ENCODE measurements around the gene ZBTB18.

The ZBTB18 gene

DNA sequence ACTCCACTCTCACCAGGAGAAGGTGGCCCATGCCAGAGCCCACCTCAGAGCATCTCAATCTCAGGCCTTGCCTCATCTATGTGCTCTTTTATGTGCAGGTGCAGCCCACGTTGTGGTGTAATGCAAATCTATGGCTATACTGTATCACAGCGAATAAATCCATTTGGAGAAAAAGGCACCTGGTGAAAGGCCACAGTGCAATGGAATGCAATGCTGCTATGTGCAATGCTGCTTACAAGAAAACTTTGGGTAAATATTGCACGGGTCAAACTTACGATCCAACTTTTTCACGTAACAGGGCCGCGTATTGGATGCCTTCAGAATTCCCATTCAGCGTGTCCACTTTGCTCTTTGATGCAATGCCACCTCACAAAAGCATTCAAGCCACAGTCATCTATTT, 13.5 kb downstream of the ZBTB18 start:
- no peak for DNase-seq

DNA sequence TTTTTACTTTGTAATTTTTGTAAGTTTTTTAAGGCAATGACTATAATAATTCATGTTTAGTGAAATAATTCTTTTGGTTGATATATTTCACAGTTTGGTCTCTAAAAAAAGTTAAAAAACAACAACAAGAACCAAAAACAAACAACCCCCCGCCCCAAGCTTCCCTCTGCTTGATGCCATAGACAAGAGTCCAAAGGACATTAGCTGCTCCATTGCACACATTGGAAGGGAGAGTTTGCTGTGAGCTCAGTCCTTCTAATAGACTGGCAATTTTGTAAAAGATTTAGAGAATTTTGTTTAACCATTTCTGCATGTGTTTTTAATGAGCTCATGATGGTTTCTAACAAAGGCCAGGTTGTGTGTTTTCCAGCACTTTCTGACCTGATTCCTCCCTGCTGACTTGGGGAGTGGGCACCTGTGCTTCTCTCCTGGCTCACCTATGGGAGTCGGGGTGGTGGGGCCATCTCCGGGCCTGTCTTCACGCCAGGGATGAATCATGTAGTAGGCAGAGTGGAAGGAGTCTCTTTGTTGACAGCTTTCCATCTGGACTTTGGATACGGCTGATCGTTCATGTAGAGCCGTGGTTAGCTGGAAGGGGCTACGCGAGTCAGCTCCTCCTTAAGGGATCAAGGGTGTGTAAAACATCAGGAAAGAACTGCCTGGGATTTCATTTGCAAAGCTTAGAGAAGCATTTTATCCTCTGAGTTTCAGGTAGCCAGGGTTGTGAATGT, 14.1 kb downstream of the ZBTB18 start:
- DNase-seq: no peak

DNA sequence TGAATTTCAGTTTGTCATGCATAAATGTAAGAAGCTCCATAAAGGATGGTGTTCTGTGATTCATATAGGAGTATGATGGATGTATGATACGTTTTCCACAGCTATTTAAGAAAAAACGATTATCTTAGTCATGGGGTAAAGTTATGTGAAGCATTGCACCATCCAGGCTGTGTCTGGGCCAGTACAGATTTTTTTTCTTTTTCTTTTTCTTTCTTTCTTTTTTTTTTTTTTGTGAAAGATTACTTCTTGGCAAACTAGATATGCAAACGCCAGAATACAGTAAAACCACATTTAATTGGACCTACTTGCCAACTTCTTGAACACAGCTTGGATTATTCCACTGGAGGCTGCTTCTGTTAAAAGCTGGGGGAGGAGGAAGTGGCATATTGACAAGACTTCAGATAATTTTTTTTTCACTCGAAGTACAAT, 14.9 kb downstream of the ZBTB18 start:
- DNase-seq: no peak

DNA sequence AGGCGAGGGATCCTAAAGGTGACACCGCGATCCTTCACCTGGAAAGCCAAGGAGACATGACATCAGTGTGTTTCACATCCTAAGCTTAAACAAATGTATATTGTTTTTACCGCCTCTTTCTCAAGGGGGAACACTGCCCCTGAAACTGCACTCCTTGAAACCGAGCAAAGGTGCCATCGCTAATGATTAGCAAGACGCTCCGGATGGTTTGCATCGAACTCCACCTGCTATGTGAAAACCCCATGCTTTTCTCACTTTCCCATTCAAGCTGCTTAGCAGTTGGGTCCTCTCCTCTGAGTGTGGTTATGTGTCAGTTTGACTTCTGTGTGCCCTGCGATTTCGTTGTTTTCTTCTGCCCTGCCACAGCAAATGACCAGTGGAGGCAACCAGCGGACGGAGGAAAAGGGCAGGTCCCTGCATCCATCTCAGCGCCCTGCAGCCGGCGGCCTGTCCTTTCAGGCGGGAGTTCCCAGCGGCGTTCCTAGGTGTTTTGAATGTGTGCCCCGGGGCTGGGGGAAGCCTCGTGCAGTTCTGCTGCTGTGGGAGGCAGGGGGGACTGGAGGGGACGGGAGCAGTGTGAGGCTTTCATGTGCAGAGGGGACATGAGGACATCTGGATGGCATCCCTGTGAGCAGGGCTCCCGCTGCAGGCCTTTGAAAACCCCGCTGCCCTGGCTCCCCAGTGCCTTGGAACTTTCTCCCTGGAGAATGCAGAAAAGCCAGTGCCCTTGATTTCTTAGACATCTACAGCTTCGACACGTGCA, 16.1 kb downstream of the ZBTB18 start:
- DNase-seq: no peak

DNA sequence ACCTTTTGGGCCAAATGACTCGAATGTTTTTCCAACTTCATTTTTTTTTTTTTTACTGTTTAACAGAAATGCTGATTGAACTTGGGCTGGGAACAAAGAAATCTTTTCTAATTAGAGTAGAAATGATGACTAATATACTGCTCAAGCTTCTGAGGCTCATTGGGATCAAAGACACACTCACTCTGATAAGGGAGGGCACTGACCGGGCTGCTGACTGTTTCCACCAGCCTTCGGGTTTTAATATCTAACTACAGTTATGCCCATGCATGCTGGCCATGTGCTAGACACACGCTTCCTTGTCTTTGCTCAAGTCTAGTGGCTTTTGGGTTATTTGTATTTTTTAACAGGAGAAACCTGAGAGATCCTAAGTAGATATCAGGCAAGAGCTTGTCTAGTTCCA, 16.8 kb downstream of the ZBTB18 start:
- no peak for DNase-seq

DNA sequence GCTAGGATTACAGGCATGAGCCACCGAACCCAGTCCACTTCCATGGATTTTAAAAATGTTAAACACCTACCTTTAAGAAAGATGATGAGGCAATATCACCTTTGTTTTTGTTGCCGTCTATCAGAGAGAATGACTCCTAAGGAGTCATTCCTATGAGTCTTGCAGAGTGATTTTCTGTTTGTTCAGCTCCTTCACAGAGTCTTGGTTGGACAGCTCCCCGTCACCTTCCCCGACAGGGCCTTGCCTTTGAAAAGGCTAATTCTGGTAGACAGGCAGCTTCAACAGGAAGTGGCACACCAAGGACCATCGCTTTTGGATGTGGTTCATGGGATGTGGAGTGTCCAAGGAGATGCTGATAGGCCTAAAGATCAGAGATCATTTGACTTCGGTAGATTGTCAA, 17.5 kb downstream of the ZBTB18 start:
- DNase-seq: no peak

DNA sequence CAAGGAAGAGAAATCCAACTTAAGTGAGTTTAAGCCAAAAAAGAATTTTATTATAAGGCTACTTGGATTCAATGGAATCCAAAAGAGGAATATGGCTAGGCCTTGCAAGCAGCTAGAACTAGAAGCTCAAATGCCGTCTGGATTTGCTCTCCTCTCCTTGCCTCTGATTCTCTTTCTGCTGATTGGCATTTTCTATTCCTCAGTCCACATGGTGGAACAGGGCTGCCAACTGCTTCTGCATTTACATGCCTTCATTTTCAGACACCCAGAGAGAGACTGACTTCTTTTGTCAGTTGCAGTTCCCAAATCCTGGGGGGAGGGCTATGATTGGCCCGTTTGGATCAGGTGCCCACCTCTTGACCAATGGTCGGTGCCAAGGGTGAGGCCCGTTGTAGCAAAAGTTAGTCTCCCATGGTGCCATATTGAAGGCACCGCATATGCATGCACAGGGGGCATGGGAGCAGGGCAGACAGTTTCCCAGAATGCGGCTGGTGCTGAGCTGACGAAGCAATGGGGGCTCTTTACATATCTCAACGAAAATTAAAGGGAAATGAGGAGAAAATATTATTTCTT, 18.3 kb downstream of the ZBTB18 start:
- DNase-seq: no peak

GRCh38 chr1:244074559-244075171, 23.6 kb downstream of the ZBTB18 start:
- DNase-seq: peak; percentile 78

GRCh38 chr1:244075247-244075722, 24.2 kb downstream of the ZBTB18 start:
- no peak for DNase-seq

DNA sequence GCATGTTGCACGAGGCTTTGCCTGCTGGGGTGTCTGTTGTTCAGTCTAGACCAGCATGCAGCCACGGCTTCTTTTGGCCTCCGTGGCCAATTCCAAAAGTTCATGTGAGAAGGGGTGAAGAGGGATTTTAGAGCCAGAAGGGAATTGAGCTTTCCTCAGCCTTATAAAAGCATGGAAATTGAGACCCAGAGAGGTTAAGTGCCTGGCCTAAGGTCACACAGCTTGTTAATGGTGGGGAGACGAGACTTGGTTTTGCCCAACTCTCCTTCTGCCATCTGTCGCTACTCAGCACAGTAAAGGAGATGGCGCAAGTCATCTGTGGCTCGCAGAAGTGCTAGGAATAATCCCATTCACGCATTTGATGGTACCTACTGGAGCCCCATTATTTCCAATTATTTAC, 25.7 kb downstream of the ZBTB18 start:
- DNase-seq: no peak

DNA sequence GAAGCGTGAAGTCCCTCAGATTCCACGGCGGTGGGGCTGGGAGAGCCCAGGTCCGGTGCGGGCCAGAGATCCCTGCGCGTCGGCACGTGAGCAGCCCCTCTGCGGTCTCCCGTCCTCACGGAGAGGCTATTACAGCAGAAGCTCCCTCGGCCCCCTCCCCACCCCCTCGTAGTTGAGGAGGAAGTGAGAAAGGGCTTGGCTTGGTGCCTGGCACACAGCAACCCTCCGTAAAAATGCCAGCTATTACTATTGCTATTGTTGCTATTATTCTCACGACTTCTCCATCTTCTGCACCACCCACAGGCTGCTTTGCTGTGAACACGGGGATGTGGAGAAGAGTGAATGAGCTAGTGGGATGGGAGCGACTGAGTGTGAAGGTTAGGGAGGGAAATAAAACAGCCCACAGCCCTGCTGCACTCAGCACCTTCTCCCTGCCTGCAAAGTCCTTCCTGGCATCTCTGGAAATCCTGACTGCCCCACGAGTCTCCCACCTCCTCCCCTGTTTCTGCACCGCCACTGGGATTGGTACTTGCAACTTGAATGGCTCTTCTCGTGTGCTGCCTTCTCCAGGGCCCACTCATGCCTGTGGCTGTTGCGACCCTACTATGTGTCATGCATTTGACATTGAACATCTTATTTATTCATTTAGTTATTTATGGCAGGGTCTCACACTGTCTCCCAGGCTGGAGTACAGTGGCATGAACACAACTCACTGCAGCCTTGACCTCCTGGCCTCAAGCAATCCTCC, 26.6 kb downstream of the ZBTB18 start:
- DNase-seq: no peak

DNA sequence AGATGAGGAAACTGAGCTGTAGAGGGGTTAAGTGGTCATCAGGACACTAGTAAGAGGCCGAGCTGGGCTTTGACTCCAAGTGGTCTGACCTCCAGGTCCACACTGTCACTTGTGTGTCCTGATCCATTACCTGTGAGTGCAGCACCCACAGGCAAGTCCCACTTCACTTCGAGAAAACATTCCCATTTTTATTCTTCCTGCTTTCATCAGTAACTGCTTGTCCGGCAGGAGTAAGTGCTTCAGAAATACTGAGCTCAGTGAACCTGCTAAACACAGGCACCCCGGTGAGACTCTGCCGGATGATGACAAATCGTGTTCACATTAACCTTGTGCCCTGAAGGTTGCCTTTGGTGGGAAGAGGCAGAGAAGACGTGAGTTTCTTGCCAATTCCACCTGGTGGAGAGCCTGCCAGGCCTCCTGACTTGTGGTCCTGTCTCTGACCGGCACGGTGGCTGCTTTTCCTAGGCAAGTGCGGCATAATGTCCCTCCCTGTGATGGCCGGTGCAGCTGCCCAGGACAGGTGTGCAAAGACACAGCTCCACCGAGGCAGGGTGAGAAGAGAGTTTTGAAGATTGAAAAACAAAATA, 29.4 kb downstream of the ZBTB18 start:
- DNase-seq: no peak

GRCh38 chr1:244082969-244083368, 31.9 kb downstream of the ZBTB18 start:
- DNase-seq: no peak

GRCh38 chr1:244083383-244083943, 32.4 kb downstream of the ZBTB18 start:
- DNase-seq: no peak

GRCh38 chr1:244084763-244085162, 33.7 kb downstream of the ZBTB18 start:
- no peak for DNase-seq

DNA sequence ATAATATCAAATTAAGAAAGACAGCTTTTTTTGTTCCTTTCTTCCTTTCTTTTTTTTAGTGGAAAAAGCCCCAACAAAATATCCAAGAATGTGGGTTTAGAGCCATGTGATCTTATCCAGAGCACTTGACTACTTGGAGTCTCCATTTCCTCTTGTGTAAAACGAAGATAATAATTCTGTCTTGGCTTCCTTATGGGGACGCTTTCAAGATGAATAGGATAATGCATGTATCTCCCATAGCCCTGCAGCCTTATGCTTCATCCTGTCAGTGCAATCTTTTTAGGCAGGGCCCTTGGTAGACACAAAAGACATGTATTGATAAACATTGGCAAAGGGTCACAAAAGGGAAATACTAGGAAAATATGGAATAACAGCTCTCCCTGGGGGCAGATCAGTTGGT, 34.8 kb downstream of the ZBTB18 start:
- DNase-seq: no peak

- no peak for DNase-seq
Measured at GRCh38 chr1:244087021-244087560, 36.0 kb downstream of the ZBTB18 start.

GRCh38 chr1:244087611-244088010, 36.5 kb downstream of the ZBTB18 start:
- no peak for DNase-seq

GRCh38 chr1:244088161-244088560, 37.1 kb downstream of the ZBTB18 start:
- DNase-seq: no peak

DNA sequence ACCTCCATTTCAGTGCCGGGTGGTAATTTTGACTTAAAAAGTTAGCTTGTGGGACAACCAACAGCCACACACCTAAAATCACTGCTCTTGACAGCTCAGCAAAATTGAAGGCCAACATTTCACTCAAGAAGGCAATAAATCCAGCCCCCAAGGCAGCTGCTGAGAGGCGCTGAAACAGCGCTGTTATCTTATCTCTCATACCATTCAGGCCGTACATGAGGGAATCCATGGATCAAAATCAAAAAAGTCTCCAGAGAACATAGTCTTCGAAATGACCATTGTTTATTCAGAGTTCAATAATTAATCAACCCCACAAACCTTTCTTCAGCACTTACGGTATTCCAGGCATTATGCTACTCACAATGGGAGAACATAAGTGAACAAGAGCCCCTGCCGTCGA, 38.5 kb downstream of the ZBTB18 start:
- no peak for DNase-seq

GRCh38 chr1:244090645-244091044, 39.6 kb downstream of the ZBTB18 start:
- DNase-seq: no peak
